IMR-90 (cell line): ENCODE measurements around the gene VOPP1. TPM values are rescaled to one million over a fixed set of nuclear protein-coding genes. Genes with fewer than 3 reads are reported as not detected.

ENCODE experiments used
- ATAC-seq: fragments of 200-7000 bp; cut with Tn5 transposase; 2 replicates; pipeline ENCODE4 v1.9.1; 2020; ENCODE audit warnings: low read depth, mild to moderate bottlenecking, moderate library complexity
- BruUV-seq: library from RNA; stranded (reverse); fragments of 400-500 nt; replicated peaks from 2 replicates; lab custom pipeline; 2021; lab: Mats Ljungman, UMichigan
- CTCF ChIA-PET: fragments of 300-600 bp; formaldehyde crosslinking; extraction: SDS; loops from one replicate; lab custom pipeline; 2021; ENCODE audit warnings: antibody characterized with exemption; lab: Yijun Ruan, JAX
- POLR2A ChIA-PET: fragments of 300-600 bp; sonication (Branson Sonifier 250); formaldehyde crosslinking; loops from one replicate; lab custom pipeline; 2022; ENCODE audit warnings: antibody characterized with exemption; ENCODE audit not compliant: unreplicated experiment; lab: Charles Lee
- DNase-seq: peaks from one replicate; pipeline ENCODE4 v3.0.0; 2013
- H2AFZ ChIP-seq: replicated peaks from 2 replicates; pipeline ENCODE3; 2013; ENCODE audit warnings: low read length, mild to moderate bottlenecking; ENCODE audit not compliant: poor library complexity
- H2AK5ac ChIP-seq: 2 replicates; pipeline ENCODE4 v1.6.1; 2013; ENCODE audit warnings: low read depth, low read length, inconsistent platforms
- H2AK9ac ChIP-seq: replicated peaks from 2 replicates; pipeline ENCODE3; 2013; ENCODE audit warnings: mild to moderate bottlenecking, low read depth, low read length, moderate library complexity; ENCODE audit not compliant: poor library complexity
- H2BK120ac ChIP-seq: 2 replicates; pipeline ENCODE4 v1.6.1; 2013; ENCODE audit warnings: low read depth, low read length, inconsistent platforms
- H2BK15ac ChIP-seq: 3 replicates; pipeline ENCODE4 v1.6.1; 2013; ENCODE audit warnings: low read depth, low read length, inconsistent platforms
- H2BK20ac ChIP-seq: 2 replicates; pipeline ENCODE4 v1.6.1; 2013; ENCODE audit warnings: low read depth, mild to moderate bottlenecking, inconsistent platforms, low read length, moderate library complexity
- H2BK5ac ChIP-seq: 2 replicates; pipeline ENCODE4 v1.6.1; 2013; ENCODE audit warnings: mild to moderate bottlenecking, low read depth, low read length, inconsistent platforms; ENCODE audit not compliant: poor library complexity, severe bottlenecking
- H3K14ac ChIP-seq: replicated peaks from 2 replicates; pipeline ENCODE4 v1.6.1; 2013; ENCODE audit warnings: low read depth, low read length, inconsistent platforms
- H3K18ac ChIP-seq: 2 replicates; pipeline ENCODE4 v1.6.1; 2013; ENCODE audit warnings: low read depth, low read length, control low read depth
- H3K23ac ChIP-seq: 2 replicates; pipeline ENCODE4 v1.6.1; 2013; ENCODE audit warnings: low read depth, low read length, inconsistent platforms
- H3K27ac ChIP-seq: 2 replicates; pipeline ENCODE4 v1.5.1; 2013; ENCODE audit warnings: mild to moderate bottlenecking, control low read depth, low read length; ENCODE audit not compliant: insufficient read depth
- H3K27me3 ChIP-seq: 2 replicates; pipeline ENCODE4 v1.6.1; 2013; ENCODE audit warnings: low read length; ENCODE audit not compliant: control insufficient read depth, insufficient read depth
- H3K36me3 ChIP-seq: 2 replicates; pipeline ENCODE4 v1.6.1; 2013; ENCODE audit warnings: low read length, mixed read lengths; ENCODE audit not compliant: control insufficient read depth, insufficient read depth
- H3K4ac ChIP-seq: 2 replicates; pipeline ENCODE4 v1.6.1; 2013; ENCODE audit warnings: low read depth, low read length, inconsistent platforms
- H3K4me1 ChIP-seq: 2 replicates; pipeline ENCODE4 v1.6.1; 2013; ENCODE audit warnings: low read length, mixed read lengths; ENCODE audit not compliant: control insufficient read depth, insufficient read depth
- H3K4me2 ChIP-seq: 2 replicates; pipeline ENCODE4 v1.6.1; 2013; ENCODE audit warnings: low read depth, mild to moderate bottlenecking, control low read depth, low read length, moderate library complexity
- H3K4me3 ChIP-seq: 2 replicates; pipeline ENCODE4 v1.5.1; 2013; ENCODE audit warnings: low read depth, mild to moderate bottlenecking, control low read depth, low read length, moderate library complexity; ENCODE audit not compliant: insufficient read depth
- H3K56ac ChIP-seq: 2 replicates; pipeline ENCODE4 v1.6.1; 2013; ENCODE audit warnings: low read length, inconsistent platforms; ENCODE audit not compliant: insufficient read depth; ENCODE audit errors: extremely low read depth
- H3K79me1 ChIP-seq, 2 experiments: 2 replicates each; pipeline ENCODE4 v1.6.1; 2013; ENCODE audit warnings: low read length in 2 of 2, inconsistent platforms in 1 of 2, low read depth in 1 of 2
- H3K9ac ChIP-seq: 2 replicates; pipeline ENCODE4 v1.6.1; 2013; ENCODE audit warnings: low read depth, low read length, control low read depth
- H3K9me1 ChIP-seq: 2 replicates; pipeline ENCODE4 v1.6.1; 2013; ENCODE audit warnings: low read length, inconsistent platforms; ENCODE audit not compliant: insufficient read depth
- H3K9me3 ChIP-seq: 2 replicates; pipeline ENCODE4 v1.6.1; 2013; ENCODE audit warnings: low read length; ENCODE audit not compliant: control insufficient read depth, insufficient read depth
- H4K20me1 ChIP-seq: 2 replicates; pipeline ENCODE4 v1.6.1; 2013; ENCODE audit warnings: low read length, inconsistent platforms; ENCODE audit not compliant: insufficient read depth
- H4K5ac ChIP-seq: 2 replicates; pipeline ENCODE4 v1.6.1; 2013; ENCODE audit warnings: mild to moderate bottlenecking, low read depth, low read length, control low read depth
- H4K8ac ChIP-seq, 2 experiments: 2 replicates each; pipeline ENCODE4 v1.6.1; 2013; ENCODE audit warnings: low read depth in 2 of 2, low read length in 2 of 2, control low read depth in 1 of 2, inconsistent platforms in 1 of 2
- H4K91ac ChIP-seq: 2 replicates; pipeline ENCODE4 v1.6.1; 2013; ENCODE audit warnings: low read depth, low read length, inconsistent platforms; ENCODE audit not compliant: insufficient read depth
- BHLHE40 ChIP-seq: fragments of 150-350 bp; IDR thresholded peaks from 2 replicates; pipeline ENCODE4 v1.6.1; 2016; ENCODE audit warnings: mild to moderate bottlenecking, low read depth, low read length
- CEBPB ChIP-seq: IDR thresholded peaks from 2 replicates; pipeline ENCODE4 v1.6.1; 2012; ENCODE audit warnings: low read depth, low read length, improper control_type of control experiment
- CHD1 ChIP-seq: IDR thresholded peaks from 2 replicates; pipeline ENCODE4 v1.6.1; 2012; ENCODE audit warnings: low read depth, low read length, improper control_type of control experiment
- FOS ChIP-seq: fragments of 150-350 bp; IDR thresholded peaks from 2 replicates; pipeline ENCODE4 v1.6.1; 2016; ENCODE audit warnings: low read depth, low read length
- MAZ ChIP-seq: IDR thresholded peaks from 2 replicates; pipeline ENCODE4 v1.6.1; 2012; ENCODE audit warnings: low read depth, mild to moderate bottlenecking, low read length, improper control_type of control experiment, moderate library complexity, borderline replicate concordance
- NFE2L2 ChIP-seq: fragments of 150-350 bp; IDR thresholded peaks from 2 replicates; pipeline ENCODE4 v1.6.1; 2016; ENCODE audit warnings: low read depth, mild to moderate bottlenecking, low read length
- POLR2A ChIP-seq: IDR thresholded peaks from 2 replicates; pipeline ENCODE4 v1.6.1; 2012; ENCODE audit warnings: mild to moderate bottlenecking, low read depth, low read length
- SMC3 ChIP-seq: fragments of 150-350 bp; IDR thresholded peaks from 2 replicates; pipeline ENCODE4 v1.6.1; 2016; ENCODE audit warnings: low read depth, mild to moderate bottlenecking, antibody characterized with exemption, low read length, moderate library complexity
- WGBS, 2 experiments: methylation state at CpG; one replicate each; pipeline versions ENCODE4 v1.1.5 to v1.1.7; 2013; ENCODE audit warnings: missing lambda C conversion rate in 2 of 2; ENCODE audit not compliant: insufficient read length in 1 of 2; ENCODE audit errors: extremely low coverage in 2 of 2; 5-methylcytosine and 5-hydroxymethylcytosine counted together
- dilution Hi-C: fragments of 300-500 bp; cut with HindIII; formaldehyde crosslinking; loops from one replicate; pipeline ENCODE4 v1.14.3; 2018; ENCODE audit warnings: low sequenced_read_pairs; ENCODE audit not compliant: unreplicated experiment
- in situ Hi-C: fragments of 300-500 bp; cut with MboI; formaldehyde crosslinking; loops from 3 replicates; pipeline ENCODE4 v1.14.3; 2019; ENCODE audit warnings: low sequenced_read_pairs, inconsistent platforms, mixed read lengths
- intact Hi-C: fragments of 100-400 bp; cut with micrococcal nuclease; formaldehyde crosslinking; loops from 2 replicates; pipeline ENCODE4 v1.10.0; 2022
- polyA plus RNA-seq, 3 experiments: library from polyadenylated mRNA; depleted of rRNA; stranded (reverse); fragments of >200 nt; gene quantifications; 2 replicates each; pipeline ENCODE4 v1.2.3, GENCODE V29; 2012; ENCODE audit warnings: low replicate concordance in 1 of 3
- total RNA-seq: library from RNA; depleted of rRNA; stranded (reverse); fragments of >200 nt; gene quantifications from 2 replicates; pipeline ENCODE4 v1.2.3, GENCODE V29; 2012
- TF ChIP-seq, protein P1 (sequence below): fragments of 150-350 bp; IDR thresholded peaks from 2 replicates; pipeline ENCODE4 v1.6.1; 2016; ENCODE audit warnings: low read depth, mild to moderate bottlenecking, low read length, moderate library complexity, borderline replicate concordance

Gene VOPP1
- total and polyA plus RNA-seq, 2 of the 4 experiments (the other 2 are of a cell fraction), result 60.2 to 94.5 TPM

DNA sequence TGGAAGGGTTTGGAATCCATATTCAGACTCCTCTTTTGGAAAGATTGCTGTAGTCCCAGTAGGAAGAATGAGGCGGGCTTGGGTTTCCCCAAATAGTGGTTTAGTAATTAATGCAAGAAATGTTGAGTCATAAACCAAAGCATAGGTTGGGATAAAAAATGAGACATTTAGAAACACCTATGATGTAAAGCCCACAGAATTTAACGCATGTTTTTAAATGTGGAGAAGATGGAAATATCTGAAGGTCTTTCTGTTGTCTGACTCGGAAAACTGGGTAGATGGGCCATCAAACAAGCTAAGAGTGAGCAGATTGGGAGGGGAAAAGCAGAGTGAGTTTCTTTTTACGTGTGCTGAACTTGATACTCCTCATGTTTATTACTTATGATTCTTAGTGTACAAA is 145.0 kb downstream of the VOPP1 start:
- H2AK9ac ChIP-seq, result no peak overlapping the region
- in situ Hi-C loops (loop anchor here (25.0 kb wide), 1 partner anchor 535 kb away; the partner anchor contains the start of genes MRPS17 and NIPSNAP2), intact Hi-C loops (no loop called here), dilution Hi-C loops (no loop called here)
- no peak overlapping the region for H2AK5ac ChIP-seq
- no peak overlapping the region for H3K56ac ChIP-seq
- H2AFZ ChIP-seq, result no peak overlapping the region
- H4K8ac ChIP-seq, result no peak overlapping the region
- no peak overlapping the region for H3K14ac ChIP-seq
- POLR2A ChIA-PET, result no interaction called here
- no peak overlapping the region for H3K9ac ChIP-seq
- ATAC-seq, result no peak
- H4K20me1 ChIP-seq, result 0 out of 2 replicates have a peak, but pooled peaks cover 3% of the 10 kb centered on the region
- no peaks in the 10 kb centered on the region for H3K9me3 ChIP-seq
- H3K79me1 ChIP-seq, result 0 out of 4 replicates have a peak, but pooled peaks cover 0 to 7% of the 10 kb centered on the region in 2 experiments
- no peak overlapping the region for H2BK5ac ChIP-seq
- no peak overlapping the region for H2BK120ac ChIP-seq
- H2BK15ac ChIP-seq, result no peak overlapping the region
- H3K4me3 ChIP-seq, result no peak overlapping the region
- H3K36me3 ChIP-seq, result peaks cover 8% of the 10 kb centered on the region
- CTCF ChIA-PET, result interaction anchor here (1.0 kb wide), 1 partner anchor 12 kb away, joined by 4 read pairs; no protein-coding TSS in a partner anchor
- peaks cover 9% of the 10 kb centered on the region; the same call in 1 of the 2 replicates for H3K9me1 ChIP-seq
- peak; percentile 19 for DNase-seq
- H3K4me2 ChIP-seq, result no peak overlapping the region
- no peak overlapping the region for H3K18ac ChIP-seq
- H3K23ac ChIP-seq, result no peak overlapping the region; the same call in 1 of the 2 replicates
- H3K4ac ChIP-seq, result no peak overlapping the region
- no peak overlapping the region for H4K5ac ChIP-seq
- no peak overlapping the region for H2BK20ac ChIP-seq
- H4K91ac ChIP-seq, result no peak overlapping the region
- no CpG with 5 or more reads among the region's 4 CpGs for WGBS, 2 experiments
- H3K27ac ChIP-seq, result no peak overlapping the region
- no peaks in the 10 kb centered on the region for H3K27me3 ChIP-seq
- H3K4me1 ChIP-seq, result peaks cover 18% of the 10 kb centered on the region
- no peak for TF ChIP-seq FOS
- no peak for TF ChIP-seq POLR2A
- TF ChIP-seq, protein P1, sequence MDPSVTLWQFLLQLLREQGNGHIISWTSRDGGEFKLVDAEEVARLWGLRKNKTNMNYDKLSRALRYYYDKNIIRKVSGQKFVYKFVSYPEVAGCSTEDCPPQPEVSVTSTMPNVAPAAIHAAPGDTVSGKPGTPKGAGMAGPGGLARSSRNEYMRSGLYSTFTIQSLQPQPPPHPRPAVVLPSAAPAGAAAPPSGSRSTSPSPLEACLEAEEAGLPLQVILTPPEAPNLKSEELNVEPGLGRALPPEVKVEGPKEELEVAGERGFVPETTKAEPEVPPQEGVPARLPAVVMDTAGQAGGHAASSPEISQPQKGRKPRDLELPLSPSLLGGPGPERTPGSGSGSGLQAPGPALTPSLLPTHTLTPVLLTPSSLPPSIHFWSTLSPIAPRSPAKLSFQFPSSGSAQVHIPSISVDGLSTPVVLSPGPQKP, result no peak
- TF ChIP-seq MAZ, result no peak
- TF ChIP-seq CEBPB, result no peak
- TF ChIP-seq CHD1, result no peak
- TF ChIP-seq SMC3, result no peak
- no peak for TF ChIP-seq BHLHE40
- no peak for TF ChIP-seq NFE2L2
- BruUV-seq, result no TSS peak
